GM21786 (cell line): ENCODE measurements around the gene RAD9A.

Source experiments
- ATAC-seq: cut with Tn5 transposase; IDR thresholded peaks from one replicate; pipeline ENCODE4 v1.9.1; 2021; ENCODE audit not compliant: unreplicated experiment

Gene RAD9A

GRCh38 chr11:67437809-67438157, 46.0 kb downstream of the RAD9A start:
- no peak for ATAC-seq

- ATAC-seq: no peak
Measured at GRCh38 chr11:67438158-67438902, 46.5 kb downstream of the RAD9A start.

GRCh38 chr11:67439321-67440228, 47.8 kb downstream of the RAD9A start:
- ATAC-seq: no peak

- ATAC-seq: no peak
Measured at GRCh38 chr11:67440229-67441097, 48.7 kb downstream of the RAD9A start.

- ATAC-seq: no peak
Measured at GRCh38 chr11:67441098-67441563, 49.3 kb downstream of the RAD9A start.

- no peak for ATAC-seq
Measured at GRCh38 chr11:67441731-67442351, 50.1 kb downstream of the RAD9A start.

GRCh38 chr11:67442504-67443404, 51.0 kb downstream of the RAD9A start:
- no peak for ATAC-seq

DNA sequence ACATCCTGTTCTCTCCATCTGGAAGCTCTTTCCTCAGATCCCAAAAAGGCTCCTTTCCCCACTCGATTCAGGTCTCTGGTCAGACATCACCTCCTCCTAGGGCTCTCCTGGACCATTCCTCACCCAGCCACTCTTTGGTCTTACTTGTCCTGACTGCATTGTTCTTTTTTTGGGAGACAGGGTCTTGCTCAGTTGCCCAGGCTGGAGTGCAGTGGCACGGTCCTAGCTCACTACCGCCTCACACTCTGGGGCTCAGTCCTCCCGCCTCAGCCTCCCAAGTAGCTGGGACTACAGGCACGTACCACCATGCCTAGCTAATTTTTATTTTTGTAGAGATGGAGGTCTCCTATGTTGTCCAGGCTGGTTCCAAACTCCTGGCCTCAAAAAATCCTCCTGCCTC, 53.7 kb downstream of the RAD9A start:
- ATAC-seq: no peak
